Suprapubic skin (tissue), 4 donors: ENCODE results near the gene DYNLT2. TPM values are rescaled to one million over a fixed set of nuclear protein-coding genes. Genes with fewer than 3 reads are reported as not detected.
"Not testable (repeated sequence)": the region's sequence is repeated elsewhere in the genome, so short reads cannot be mapped to it uniquely, and the experiment has no call there.

Experiments
- DNase-seq, 2 donors: peaks; one replicate each; pipeline ENCODE4 v3.0.0-alpha.2; 2019; ENCODE audit warnings: low spot score in 2 of 2
- H3K27ac ChIP-seq: fragments of 200-600 bp; sonication (generic); one replicate; pipeline ENCODE4 v1.5.1; 2019
- H3K27me3 ChIP-seq: fragments of 200-600 bp; sonication (generic); one replicate; pipeline ENCODE4 v1.5.1; 2019
- H3K36me3 ChIP-seq: fragments of 200-600 bp; sonication (generic); one replicate; pipeline ENCODE4 v1.5.1; 2019
- H3K4me1 ChIP-seq: fragments of 200-600 bp; sonication (generic); one replicate; pipeline ENCODE4 v1.5.1; 2019
- H3K4me3 ChIP-seq: fragments of 200-600 bp; sonication (generic); one replicate; pipeline ENCODE4 v1.5.1; 2019; ENCODE audit warnings: mild to moderate bottlenecking
- H3K9me3 ChIP-seq: fragments of 200-600 bp; sonication (generic); one replicate; pipeline ENCODE4 v1.5.1; 2019
- CTCF ChIP-seq, 2 donors: fragments of 200-600 bp in 1 of 2; fragments of 450-650 bp in 1 of 2; sonication (generic) in 1 of 2; IDR thresholded peaks; one replicate each; pipeline ENCODE4 v1.5.1; 2016 to 2019; ENCODE audit warnings: antibody characterized with exemption in 2 of 2, mild to moderate bottlenecking in 1 of 2, moderate library complexity in 1 of 2
- EP300 ChIP-seq: sonication (generic); formaldehyde crosslinking; IDR thresholded peaks from one replicate; pipeline ENCODE4 v1.6.1; 2017; ENCODE audit warnings: antibody characterized with exemption
- POLR2A ChIP-seq, 2 donors: fragments of 450-650 bp; IDR thresholded peaks; one replicate each; pipeline ENCODE4 v1.6.1; 2017; ENCODE audit warnings: antibody characterized with exemption in 2 of 2, mild to moderate bottlenecking in 2 of 2, moderate library complexity in 2 of 2
- POLR2AphosphoS5 ChIP-seq, 3 donors: sonication (generic); formaldehyde crosslinking; IDR thresholded peaks; one replicate each; pipeline ENCODE4 v1.6.1; 2017; ENCODE audit warnings: antibody characterized with exemption in 3 of 3
- whole genome bisulfite sequencing: methylation state at CpG from one replicate; pipeline ENCODE4 v1.1.5; 2018; 5-methylcytosine and 5-hydroxymethylcytosine counted together
- total RNA-seq, 4 donors: library from RNA; depleted of rRNA; stranded (reverse); fragments of >200 nt; gene quantifications; one replicate each; pipeline ENCODE4 v1.1.0, GENCODE V29; 2016

Gene DYNLT2
- total RNA-seq, 4 donors from 2014 or later: 1.3 to 4.0 (median 2.2) TPM

GRCh38 chr6:169702840-169703246 lies 48.5 kb downstream of the DYNLT2 start:
- peak overlapping the region; percentile 80 for H3K4me3 ChIP-seq
- H3K27me3 ChIP-seq: no peaks in the 10 kb centered on the region
- peak overlapping the region; percentile 91 for H3K27ac ChIP-seq
- H3K4me1 ChIP-seq: peaks cover 46% of the 10 kb centered on the region
- H3K36me3 ChIP-seq: no peaks in the 10 kb centered on the region
- WGBS: 14% methylated on average over 5 of the region's 22 CpGs
- no peak for TF ChIP-seq EP300
- no peak for TF ChIP-seq POLR2A (IDR thresholded peaks at IDR 0.05)
- TF ChIP-seq CTCF (IDR thresholded peaks at IDR 0.05): no peak
- TF ChIP-seq POLR2AphosphoS5 (IDR thresholded peaks at IDR 0.05): no peak
- DNase-seq: no peak
- no peaks in the 10 kb centered on the region for H3K9me3 ChIP-seq

- no peaks in the 10 kb centered on the region for H3K36me3 ChIP-seq
- H3K4me1 ChIP-seq: peaks cover 46% of the 10 kb centered on the region
- WGBS: 0% methylated on average over 11 of the region's 92 CpGs
- H3K27ac ChIP-seq: peak within 1 kb of the TSS; percentile 91
- TF ChIP-seq POLR2AphosphoS5 (IDR thresholded peaks at IDR 0.05): peak; percentile 86 to 96 (median 87)
- no peak for TF ChIP-seq CTCF (IDR thresholded peaks at IDR 0.05)
- TF ChIP-seq POLR2A (IDR thresholded peaks at IDR 0.05): peak; percentile 80 to 94
- no peak for TF ChIP-seq EP300
- H3K4me3 ChIP-seq: peak within 1 kb of the TSS; percentile 80
- no peaks in the 10 kb centered on the region for H3K27me3 ChIP-seq
- no peaks in the 10 kb centered on the region for H3K9me3 ChIP-seq
- DNase-seq: peak; percentile 98
Observed at GRCh38 chr6:169701954-169702839, 49.2 kb downstream of the DYNLT2 start, which contains the start of the genes C6orf120 and WDR27. Gene C6orf120 (plus strand): TSS chr6:169702126. CDS start chr6:169702460, 334 bp downstream. Gene WDR27 (minus strand): TSS chr6:169702029. CDS start chr6:169689005, 13,024 bp downstream.

GRCh38 chr6:169701311-169701953 lies 49.9 kb downstream of the DYNLT2 start:
- Histone ChIP-seq H3K36me3 (no peaks in the 10 kb centered on the region), H3K9me3 (no peaks in the 10 kb centered on the region), H3K4me3 (peak overlapping the region; percentile 80), H3K4me1 (peaks cover 46% of the 10 kb centered on the region), H3K27ac (peak overlapping the region; percentile 91), H3K27me3 (no peaks in the 10 kb centered on the region)
- under 1% methylated on average over 22 of the region's 54 CpGs for WGBS
- no peak for TF ChIP-seq POLR2A (IDR thresholded peaks at IDR 0.05)
- no peak for DNase-seq

GRCh38 chr6:169700296-169700695 lies 51.1 kb downstream of the DYNLT2 start:
- TF ChIP-seq CTCF (IDR thresholded peaks at IDR 0.05) (no peak), POLR2AphosphoS5 (IDR thresholded peaks at IDR 0.05) (no peak), EP300 (no peak), POLR2A (IDR thresholded peaks at IDR 0.05) (no peak)
- Histone ChIP-seq H3K9me3 (no peaks in the 10 kb centered on the region), H3K4me1 (peaks cover 46% of the 10 kb centered on the region), H3K27ac (no peak overlapping the region), H3K27me3 (no peaks in the 10 kb centered on the region), H3K4me3 (peak overlapping the region; percentile 80), H3K36me3 (no peaks in the 10 kb centered on the region)
- WGBS: 37% methylated on average over 5 of the region's 5 CpGs
- no peak for DNase-seq

GRCh38 chr6:169697115-169697514 lies 54.3 kb downstream of the DYNLT2 start:
- not testable (repeated sequence) for H3K9me3 ChIP-seq, DNase-seq, H3K4me3 ChIP-seq, H3K27ac ChIP-seq, H3K27me3 ChIP-seq, H3K36me3 ChIP-seq
- peaks cover 23% of the 10 kb centered on the region for H3K4me1 ChIP-seq
- 89% methylated on average over 10 of the region's 10 CpGs for WGBS

GRCh38 chr6:169695131-169695530 lies 56.2 kb downstream of the DYNLT2 start:
- Histone ChIP-seq H3K9me3 (no peaks in the 10 kb centered on the region), H3K4me1 (peaks cover 9% of the 10 kb centered on the region), H3K27ac (no peak overlapping the region), H3K36me3 (no peaks in the 10 kb centered on the region), H3K27me3 (no peaks in the 10 kb centered on the region), H3K4me3 (no peak overlapping the region)
- WGBS: 76% methylated on average over 5 of the region's 5 CpGs
- TF ChIP-seq CTCF (IDR thresholded peaks at IDR 0.05): no peak
- TF ChIP-seq POLR2A (IDR thresholded peaks at IDR 0.05): no peak
- TF ChIP-seq POLR2AphosphoS5 (IDR thresholded peaks at IDR 0.05): no peak
- TF ChIP-seq EP300: no peak
- no peak for DNase-seq
